HEK293 (cell line): ENCODE data around the gene CXXC5.

Experiments used
- CTCF ChIA-PET: fragments of 350-600 bp; formaldehyde crosslinking; extraction: SDS; loops from one replicate; lab custom pipeline; 2021; ENCODE audit warnings: antibody characterized with exemption; lab: Yijun Ruan, JAX
- POLR2A ChIA-PET: fragments of 300-600 bp; formaldehyde crosslinking; extraction: SDS; loops from one replicate; lab custom pipeline; 2020; ENCODE audit warnings: antibody characterized with exemption, inconsistent platforms; lab: Yijun Ruan, JAX
- H3K27ac ChIP-seq: fragments of 200-500 bp; sonication (Bioruptor generic); 2 replicates; pipeline ENCODE4 v1.5.1; 2014; ENCODE audit warnings: low read depth, low read length, control low read depth, inconsistent platforms; ENCODE audit errors: extremely low read depth
- H3K36me3 ChIP-seq, 2 experiments: fragments of 200-500 bp in 1 of 2; sonication (Bioruptor generic) in 1 of 2; 1 replicate in 1 of 2; 2 replicates in 1 of 2; pipeline ENCODE4 v1.5.1; 2014 to 2017; ENCODE audit warnings: inconsistent platforms in 2 of 2, low read length in 2 of 2; ENCODE audit not compliant: control insufficient read depth in 2 of 2, insufficient read depth in 1 of 2
- H3K4me1 ChIP-seq: fragments of 200-500 bp; sonication (Bioruptor generic); 2 replicates; pipeline ENCODE4 v1.5.1; 2014; ENCODE audit warnings: mild to moderate bottlenecking, low read length, inconsistent platforms; ENCODE audit not compliant: control insufficient read depth, insufficient read depth
- H3K4me3 ChIP-seq: 2 replicates; pipeline ENCODE4 v1.5.1; 2011; ENCODE audit warnings: low read depth, mild to moderate bottlenecking, control low read depth, low read length, moderate library complexity
- H3K9me3 ChIP-seq: fragments of 200-500 bp; sonication (Bioruptor generic); 2 replicates; pipeline ENCODE4 v1.5.1; 2014; ENCODE audit warnings: low read depth, low read length, inconsistent platforms; ENCODE audit not compliant: control insufficient read depth, insufficient read depth
- BCL11A ChIP-seq: fragments of 450-650 bp; formaldehyde crosslinking; IDR thresholded peaks from 2 replicates; pipeline ENCODE4 v1.5.1; 2016; ENCODE audit warnings: low read depth, missing biosample characterization, missing genetic modification characterization
- IKZF3 ChIP-seq: fragments of 450-650 bp; IDR thresholded peaks from 2 replicates; pipeline ENCODE4 v1.5.0; 2018; ENCODE audit warnings: missing biosample characterization, mild to moderate bottlenecking, missing genetic modification characterization, moderate library complexity
- OVOL3 ChIP-seq: fragments of 450-650 bp; formaldehyde crosslinking; IDR thresholded peaks from 2 replicates; pipeline ENCODE4 v1.5.1; 2016; ENCODE audit warnings: missing biosample characterization, missing genetic modification characterization
- PRDM1 ChIP-seq: fragments of 450-650 bp; formaldehyde crosslinking; IDR thresholded peaks from 2 replicates; pipeline ENCODE4; 2016; ENCODE audit warnings: missing biosample characterization, missing genetic modification characterization
- WT1 ChIP-seq: fragments of 450-650 bp; formaldehyde crosslinking; IDR thresholded peaks from 2 replicates; pipeline ENCODE4 v1.5.1; 2016; ENCODE audit warnings: missing biosample characterization, missing genetic modification characterization
- ZBTB1 ChIP-seq: fragments of 450-650 bp; formaldehyde crosslinking; IDR thresholded peaks from 2 replicates; pipeline ENCODE4 v1.5.1; 2016; ENCODE audit warnings: missing biosample characterization, missing genetic modification characterization
- ZNF133 ChIP-seq: fragments of 450-650 bp; formaldehyde crosslinking; IDR thresholded peaks from 2 replicates; pipeline ENCODE4 v1.5.1; 2016; ENCODE audit warnings: missing biosample characterization, missing genetic modification characterization
- ZNF138 ChIP-seq: fragments of 450-650 bp; formaldehyde crosslinking; IDR thresholded peaks from 2 replicates; pipeline ENCODE4 v1.5.1; 2016; ENCODE audit warnings: missing biosample characterization, missing genetic modification characterization, borderline replicate concordance
- ZNF16 ChIP-seq: fragments of 450-650 bp; formaldehyde crosslinking; IDR thresholded peaks from 2 replicates; pipeline ENCODE4 v1.5.1; 2016; ENCODE audit warnings: low read depth, missing biosample characterization, missing genetic modification characterization
- ZNF292 ChIP-seq: fragments of 450-650 bp; formaldehyde crosslinking; IDR thresholded peaks from 2 replicates; pipeline ENCODE4 v1.5.1; 2016; ENCODE audit warnings: low read depth, missing biosample characterization, missing genetic modification characterization, borderline replicate concordance
- ZNF37A ChIP-seq: fragments of 450-650 bp; IDR thresholded peaks from 2 replicates; pipeline ENCODE4 v1.5.1; 2018; ENCODE audit warnings: missing biosample characterization, missing genetic modification characterization
- ZNF394 ChIP-seq: fragments of 450-650 bp; formaldehyde crosslinking; IDR thresholded peaks from 2 replicates; pipeline ENCODE4 v1.5.1; 2016; ENCODE audit warnings: missing biosample characterization, missing genetic modification characterization, mild to moderate bottlenecking, moderate library complexity, borderline replicate concordance
- ZNF404 ChIP-seq: fragments of 450-650 bp; formaldehyde crosslinking; IDR thresholded peaks from 2 replicates; pipeline ENCODE4 v1.5.1; 2017; ENCODE audit warnings: missing biosample characterization, missing genetic modification characterization
- ZNF623 ChIP-seq: fragments of 450-650 bp; formaldehyde crosslinking; IDR thresholded peaks from 2 replicates; pipeline ENCODE4 v1.5.1; 2016; ENCODE audit warnings: missing biosample characterization, missing genetic modification characterization
- ZNF626 ChIP-seq: fragments of 450-650 bp; sonication (Bioruptor Pico); formaldehyde crosslinking; IDR thresholded peaks from 2 replicates; pipeline ENCODE4 v1.5.1; 2018; ENCODE audit warnings: missing biosample characterization, missing genetic modification characterization, inconsistent platforms
- ZSCAN30 ChIP-seq: fragments of 450-650 bp; IDR thresholded peaks from 2 replicates; pipeline ENCODE4 v1.5.1; 2018; ENCODE audit warnings: missing biosample characterization, mild to moderate bottlenecking, missing genetic modification characterization, moderate library complexity
- TF ChIP-seq, protein P1 (sequence below): fragments of 450-650 bp; formaldehyde crosslinking; IDR thresholded peaks from 2 replicates; pipeline ENCODE4 v1.5.1; 2016; ENCODE audit warnings: missing biosample characterization, missing genetic modification characterization
- TF ChIP-seq, protein P2 (sequence below): fragments of 450-650 bp; formaldehyde crosslinking; IDR thresholded peaks from 2 replicates; pipeline ENCODE4 v1.5.1; 2017; ENCODE audit warnings: missing biosample characterization, missing genetic modification characterization

Gene CXXC5

DNA sequence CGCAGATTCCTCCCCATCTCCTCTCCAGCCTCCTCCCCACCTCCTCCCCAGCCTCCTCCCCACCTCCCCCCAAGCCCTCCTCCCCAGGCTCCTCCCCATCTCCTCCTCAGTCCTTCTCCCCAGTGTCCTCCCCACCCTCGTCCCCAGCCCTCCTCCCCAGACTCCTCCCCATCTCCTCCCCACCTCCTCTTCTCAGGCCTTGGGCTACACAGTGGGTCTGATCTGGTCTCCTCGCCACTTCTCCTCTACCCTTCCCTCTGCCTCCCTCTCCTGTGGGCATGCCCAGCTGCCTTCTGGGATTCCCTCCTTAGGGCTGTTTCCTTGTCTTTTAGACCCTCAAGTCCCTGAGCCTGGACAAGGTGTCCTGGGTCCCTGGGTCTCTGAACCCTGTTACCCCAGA is 28.3 kb downstream of the CXXC5 start:
- H3K27ac ChIP-seq, result no peak overlapping the region
- TF ChIP-seq ZNF623 (tag by site-specific recombination) (no peak), WT1 (tag by site-specific recombination) (peak; percentile 49)
- TF ChIP-seq, all 188 proteins: peak for 1
- CTCF ChIA-PET, result no interaction called here
- no peaks in the 10 kb centered on the region for H3K4me1 ChIP-seq
- no peaks in the 10 kb centered on the region for H3K9me3 ChIP-seq
- H3K4me3 ChIP-seq, result no peak overlapping the region
- POLR2A ChIA-PET, result interaction anchor here (1.2 kb wide), 1 partner anchor 28 kb away, joined by 3 read pairs; the partner anchor contains the start of gene CXXC5
- peaks cover 0 to 8% of the 10 kb centered on the region in 2 experiments; a peak in 1 of 3 replicates for H3K36me3 ChIP-seq

DNA sequence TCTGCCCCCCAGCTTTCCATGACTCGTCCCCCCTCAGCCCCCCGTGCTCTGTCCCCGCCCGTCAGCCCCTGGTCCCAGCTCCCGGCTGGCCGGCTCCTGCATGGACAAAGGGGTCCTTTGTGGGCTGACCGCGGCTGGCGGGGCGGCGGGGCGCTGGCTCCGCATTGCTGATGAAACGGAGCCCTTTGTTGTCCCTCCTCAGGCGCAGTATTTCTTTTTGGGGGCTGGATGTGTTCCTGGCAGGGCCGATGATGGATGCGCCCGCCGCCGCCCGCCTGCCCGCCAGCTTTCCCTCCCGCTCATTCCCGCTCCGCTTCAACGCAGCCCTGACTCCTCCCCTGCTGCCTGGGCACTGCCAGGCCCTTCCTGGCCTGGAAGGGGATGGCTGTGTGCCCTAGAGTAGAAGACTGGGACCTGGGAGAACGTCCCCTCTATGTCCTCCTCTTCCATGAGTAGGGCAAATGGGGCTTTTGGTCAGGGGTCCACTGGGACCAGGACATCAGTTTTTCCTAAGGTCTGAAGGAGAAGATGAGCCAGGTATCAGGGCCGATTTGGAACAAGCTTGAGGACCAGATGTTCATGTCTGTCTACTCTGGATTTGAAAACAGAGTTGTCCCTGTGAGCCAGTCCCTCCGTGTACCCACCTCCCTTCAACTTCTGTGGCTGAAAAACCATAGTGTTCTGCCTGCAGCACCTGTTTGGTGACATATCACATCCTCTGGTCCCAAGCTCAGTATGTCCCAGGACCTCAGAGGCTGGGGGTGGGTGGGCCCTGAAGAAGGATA is 29.0 kb downstream of the CXXC5 start:
- ChIA-PET POLR2A (interaction anchor here (0.5 kb wide), 1 partner anchor 11 kb away, joined by 4 read pairs; no protein-coding TSS in a partner anchor), CTCF (interaction anchor here (1.2 kb wide), 1 partner anchor 88 kb away, joined by 4 read pairs; no protein-coding TSS in a partner anchor)
- TF ChIP-seq, protein P1, sequence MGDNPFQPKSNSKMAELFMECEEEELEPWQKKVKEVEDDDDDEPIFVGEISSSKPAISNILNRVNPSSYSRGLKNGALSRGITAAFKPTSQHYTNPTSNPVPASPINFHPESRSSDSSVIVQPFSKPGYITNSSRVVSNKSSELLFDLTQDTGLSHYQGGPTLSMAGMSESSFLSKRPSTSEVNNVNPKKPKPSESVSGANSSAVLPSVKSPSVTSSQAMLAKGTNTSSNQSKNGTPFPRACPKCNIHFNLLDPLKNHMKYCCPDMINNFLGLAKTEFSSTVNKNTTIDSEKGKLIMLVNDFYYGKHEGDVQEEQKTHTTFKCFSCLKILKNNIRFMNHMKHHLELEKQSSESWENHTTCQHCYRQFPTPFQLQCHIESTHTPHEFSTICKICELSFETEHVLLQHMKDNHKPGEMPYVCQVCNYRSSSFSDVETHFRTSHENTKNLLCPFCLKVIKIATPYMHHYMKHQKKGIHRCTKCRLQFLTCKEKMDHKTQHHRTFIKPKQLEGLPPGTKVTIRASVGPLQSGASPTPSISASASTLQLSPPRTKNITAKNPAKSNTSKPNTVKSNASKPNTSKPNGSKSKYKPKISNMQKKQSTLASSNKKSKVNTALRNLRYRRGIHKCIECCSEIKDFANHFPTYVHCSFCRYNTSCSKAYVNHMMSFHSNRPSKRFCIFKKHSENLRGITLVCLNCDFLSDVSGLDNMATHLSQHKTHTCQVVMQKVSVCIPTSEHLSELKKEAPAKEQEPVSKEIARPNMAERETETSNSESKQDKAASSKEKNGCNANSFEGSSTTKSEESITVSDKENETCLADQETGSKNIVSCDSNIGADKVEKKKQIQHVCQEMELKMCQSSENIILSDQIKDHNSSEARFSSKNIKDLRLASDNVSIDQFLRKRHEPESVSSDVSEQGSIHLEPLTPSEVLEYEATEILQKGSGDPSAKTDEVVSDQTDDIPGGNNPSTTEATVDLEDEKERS (tag by site-specific recombination), result no peak
- TF ChIP-seq ZNF37A (no peak), ZNF394 (tag by site-specific recombination) (no peak), ZSCAN30 (no peak), OVOL3 (tag by site-specific recombination) (no peak), BCL11A (no peak), ZNF138 (tag by site-specific recombination) (no peak), ZNF133 (tag by site-specific recombination) (no peak), ZNF16 (tag by site-specific recombination) (no peak), ZNF292 (tag by site-specific recombination) (no peak), PRDM1 (tag by site-specific recombination) (no peak), ZBTB1 (no peak), ZNF404 (tag by site-specific recombination) (no peak), ZNF626 (no peak), IKZF3 (no peak)
- TF ChIP-seq, protein P2, sequence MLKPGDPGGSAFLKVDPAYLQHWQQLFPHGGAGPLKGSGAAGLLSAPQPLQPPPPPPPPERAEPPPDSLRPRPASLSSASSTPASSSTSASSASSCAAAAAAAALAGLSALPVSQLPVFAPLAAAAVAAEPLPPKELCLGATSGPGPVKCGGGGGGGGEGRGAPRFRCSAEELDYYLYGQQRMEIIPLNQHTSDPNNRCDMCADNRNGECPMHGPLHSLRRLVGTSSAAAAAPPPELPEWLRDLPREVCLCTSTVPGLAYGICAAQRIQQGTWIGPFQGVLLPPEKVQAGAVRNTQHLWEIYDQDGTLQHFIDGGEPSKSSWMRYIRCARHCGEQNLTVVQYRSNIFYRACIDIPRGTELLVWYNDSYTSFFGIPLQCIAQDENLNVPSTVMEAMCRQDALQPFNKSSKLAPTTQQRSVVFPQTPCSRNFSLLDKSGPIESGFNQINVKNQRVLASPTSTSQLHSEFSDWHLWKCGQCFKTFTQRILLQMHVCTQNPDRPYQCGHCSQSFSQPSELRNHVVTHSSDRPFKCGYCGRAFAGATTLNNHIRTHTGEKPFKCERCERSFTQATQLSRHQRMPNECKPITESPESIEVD (tag by site-specific recombination), result no peak
- H3K9me3 ChIP-seq, result no peaks in the 10 kb centered on the region
- peaks cover 0 to 13% of the 10 kb centered on the region in 2 experiments; a peak in 1 of 3 replicates for H3K36me3 ChIP-seq
- H3K4me1 ChIP-seq, result no peaks in the 10 kb centered on the region
- no peak overlapping the region for H3K4me3 ChIP-seq
- H3K27ac ChIP-seq, result no peak overlapping the region
